ENCODE measurements around the gene ABCB1. TPM values are rescaled to one million over a fixed set of nuclear protein-coding genes. Genes with fewer than 3 reads are reported as not detected.

ABCB1 gene
- total and polyA plus RNA-seq, 2 donors (not counting 3 experiments of a cell fraction or from before 2014, with no cell fraction given): 7.1 to 7.5 TPM

GRCh38 chr7:87591211-87591610, 9.5 kb downstream of the ABCB1 start:
- intact Hi-C loops (cut with micrococcal nuclease): no loop called here

GRCh38 chr7:87590578-87590977, 10.1 kb downstream of the ABCB1 start:
- DNase-seq (ENCODE audit: low read depth, low spot score) (no peak), FAIRE-seq (no peak)
- H3K36me3 ChIP-seq (ENCODE audit: control insufficient read depth in 2 of 2, extremely low read depth in 1 of 2, insufficient read depth in 2 of 2, low read length in 2 of 2): no peaks in the 10 kb centered on the region
- intact Hi-C loops (cut with micrococcal nuclease): no loop called here
- no peak overlapping the region for H2AFZ ChIP-seq (ENCODE audit: low read depth, low read length)
- H3K9me3 ChIP-seq (replicated peaks; ENCODE audit: control insufficient read depth, insufficient read depth, low read length): no peaks in the 10 kb centered on the region
- ChIA-PET POLR2A (no interaction called here), CTCF (no interaction called here)
- no peaks in the 10 kb centered on the region for H3K9me1 ChIP-seq (replicated peaks; ENCODE audit: control insufficient read depth, extremely low read depth, insufficient read depth, low read length)
- no TSS peak for BruUV-seq (replicated peaks)
- TF ChIP-seq JUN (IDR thresholded peaks at IDR 0.05; ENCODE audit: borderline replicate concordance, insufficient read depth, insufficient read length, low read depth): no peak
- no peak for TF ChIP-seq POLR2A (IDR thresholded peaks at IDR 0.05; ENCODE audit: low read depth, low read length)
- no peak for TF ChIP-seq EZH2 (IDR thresholded peaks at IDR 0.05; ENCODE audit: borderline replicate concordance, low read depth, low read length, severe bottlenecking)
- TF ChIP-seq GATA2 (IDR thresholded peaks at IDR 0.05; ENCODE audit: insufficient read depth, insufficient read length, low read depth, low read length): no peak
- TF ChIP-seq FOS (IDR thresholded peaks at IDR 0.05; ENCODE audit: borderline replicate concordance, insufficient read depth, low read length): no peak
- no peak for TF ChIP-seq CTCF (IDR thresholded peaks at IDR 0.05; ENCODE audit: extremely low read depth in 1 of 2, insufficient read depth in 1 of 2, low read depth in 1 of 2, low read length in 2 of 2)
- TF ChIP-seq MAX (IDR thresholded peaks at IDR 0.05; ENCODE audit: insufficient read depth, insufficient read length): no peak
- no peak for TF ChIP-seq POLR2AphosphoS5 (IDR thresholded peaks at IDR 0.05; ENCODE audit: insufficient read depth, low read depth, low read length)
- no peak for TF ChIP-seq MYC (IDR thresholded peaks at IDR 0.05; ENCODE audit: low read depth, low read length)
- H3K27me3 ChIP-seq (ENCODE audit: control insufficient read depth in 2 of 2, insufficient read depth in 2 of 2, low read length in 2 of 2): peaks cover 3 to 6% of the 10 kb centered on the region in 2 experiments
- no peaks in the 10 kb centered on the region for H3K4me1 ChIP-seq (ENCODE audit: control insufficient read depth, extremely low read depth, insufficient read depth, low read length)
- H3K27ac ChIP-seq (ENCODE audit: insufficient read depth, low read depth, low read length): no peak overlapping the region
- no peaks in the 10 kb centered on the region for H3K79me2 ChIP-seq (ENCODE audit: control insufficient read depth, insufficient read depth, low read length)
- no peak overlapping the region for H3K4me3 ChIP-seq (replicated peaks in 1 of 3; ENCODE audit: insufficient read depth in 1 of 3, low read depth in 1 of 3, low read length in 3 of 3)
- dilution Hi-C loops (cut with MboI; ENCODE audit: extremely low pct_ligation_motif_present, low sequenced_read_pairs): no loop called here
- H3K9ac ChIP-seq (replicated peaks; ENCODE audit: extremely low read depth, insufficient read depth, low read length): no peak overlapping the region
- H3K4me2 ChIP-seq (ENCODE audit: insufficient read depth, low read length): no peak overlapping the region
- H4K20me1 ChIP-seq (replicated peaks; ENCODE audit: control insufficient read depth, extremely low read depth, insufficient read depth, low read length): no peaks in the 10 kb centered on the region

More at GRCh38 chr7:87591211-87591610, 9.5 kb downstream of the ABCB1 start:
- Histone ChIP-seq H3K9me3 (replicated peaks; ENCODE audit: control insufficient read depth, insufficient read depth, low read length) (no peaks in the 10 kb centered on the region), H4K20me1 (replicated peaks; ENCODE audit: control insufficient read depth, extremely low read depth, insufficient read depth, low read length) (no peaks in the 10 kb centered on the region), H3K79me2 (ENCODE audit: control insufficient read depth, insufficient read depth, low read length) (no peaks in the 10 kb centered on the region), H3K4me1 (ENCODE audit: control insufficient read depth, extremely low read depth, insufficient read depth, low read length) (no peaks in the 10 kb centered on the region), H3K9me1 (replicated peaks; ENCODE audit: control insufficient read depth, extremely low read depth, insufficient read depth, low read length) (no peaks in the 10 kb centered on the region), H3K9ac (replicated peaks; ENCODE audit: extremely low read depth, insufficient read depth, low read length) (no peak overlapping the region), H3K36me3 (ENCODE audit: control insufficient read depth in 2 of 2, extremely low read depth in 1 of 2, insufficient read depth in 2 of 2, low read length in 2 of 2) (no peaks in the 10 kb centered on the region), H3K4me3 (replicated peaks in 1 of 3; ENCODE audit: insufficient read depth in 1 of 3, low read depth in 1 of 3, low read length in 3 of 3) (no peak overlapping the region), H3K27ac (ENCODE audit: insufficient read depth, low read depth, low read length) (no peak overlapping the region), H2AFZ (ENCODE audit: low read depth, low read length) (no peak overlapping the region), H3K4me2 (ENCODE audit: insufficient read depth, low read length) (no peak overlapping the region), H3K27me3 (ENCODE audit: control insufficient read depth in 2 of 2, insufficient read depth in 2 of 2, low read length in 2 of 2) (peaks cover 3 to 6% of the 10 kb centered on the region in 2 experiments)
- no peak for TF ChIP-seq GATA2 (IDR thresholded peaks at IDR 0.05; ENCODE audit: insufficient read depth, insufficient read length, low read depth, low read length)
- FAIRE-seq (no peak), DNase-seq (ENCODE audit: low read depth, low spot score) (no peak)
- CTCF ChIA-PET: no interaction called here
- BruUV-seq (replicated peaks): no TSS peak
- dilution Hi-C loops (cut with MboI; ENCODE audit: extremely low pct_ligation_motif_present, low sequenced_read_pairs): no loop called here
- POLR2A ChIA-PET: no interaction called here
